H9 (cell line): Measurements from ENCODE around the gene TRPM5. TPM values are rescaled to one million over a fixed set of nuclear protein-coding genes. Genes with fewer than 3 reads are reported as not detected.

Experiments used
- DNase-seq: peaks from one replicate; pipeline ENCODE4 v3.0.0-alpha.2; 2017
- H2AFZ ChIP-seq: one replicate; pipeline ENCODE4 v1.6.1; 2013; ENCODE audit warnings: mild to moderate bottlenecking, low read length, control low read depth, moderate library complexity
- H2AK5ac ChIP-seq: 2 replicates; pipeline ENCODE4 v1.6.1; 2013; ENCODE audit warnings: low read length, control low read depth, mixed read lengths; ENCODE audit not compliant: insufficient read length
- H2BK120ac ChIP-seq: one replicate; pipeline ENCODE4 v1.6.1; 2013; ENCODE audit warnings: low read depth, mild to moderate bottlenecking, low read length, control low read depth, inconsistent platforms; ENCODE audit not compliant: poor library complexity, severe bottlenecking
- H2BK12ac ChIP-seq: 2 replicates; pipeline ENCODE4 v1.6.1; 2013; ENCODE audit warnings: low read length, control low read depth, mixed read lengths, low read depth; ENCODE audit not compliant: insufficient read length
- H2BK15ac ChIP-seq: 2 replicates; pipeline ENCODE4 v1.6.1; 2013; ENCODE audit warnings: low read depth, low read length, control low read depth
- H2BK20ac ChIP-seq: one replicate; pipeline ENCODE4 v1.6.1; 2013; ENCODE audit warnings: low read depth, mild to moderate bottlenecking, low read length, control low read depth, inconsistent platforms; ENCODE audit not compliant: poor library complexity, severe bottlenecking
- H2BK5ac ChIP-seq: 2 replicates; pipeline ENCODE4 v1.6.1; 2013; ENCODE audit warnings: low read length, control low read depth, mixed read lengths; ENCODE audit not compliant: insufficient read length
- H3K14ac ChIP-seq: 2 replicates; pipeline ENCODE4 v1.6.1; 2013; ENCODE audit warnings: low read length, control low read depth; ENCODE audit not compliant: insufficient read depth
- H3K18ac ChIP-seq: 2 replicates; pipeline ENCODE4 v1.6.1; 2013; ENCODE audit warnings: low read depth, mild to moderate bottlenecking, mixed read lengths, low read length, control low read depth; ENCODE audit not compliant: insufficient read length
- H3K23ac ChIP-seq: 2 replicates; pipeline ENCODE4 v1.6.1; 2013; ENCODE audit warnings: low read length, control low read depth, mixed read lengths, low read depth; ENCODE audit not compliant: insufficient read length
- H3K23me2 ChIP-seq: 2 replicates; pipeline ENCODE4 v1.6.1; 2013; ENCODE audit warnings: low read depth, mild to moderate bottlenecking, mixed read lengths, low read length, control low read depth; ENCODE audit not compliant: insufficient read length, poor library complexity, severe bottlenecking
- H3K27ac ChIP-seq: 2 replicates; pipeline ENCODE4 v1.5.1; 2013; ENCODE audit warnings: low read length, control low read depth, mixed read lengths, low read depth; ENCODE audit not compliant: insufficient read length
- H3K27me3 ChIP-seq: 2 replicates; pipeline ENCODE4 v1.6.1; 2013; ENCODE audit warnings: low read length, control low read depth, inconsistent platforms; ENCODE audit not compliant: insufficient read depth
- H3K4ac ChIP-seq: 2 replicates; pipeline ENCODE4 v1.6.1; 2013; ENCODE audit warnings: low read depth, mild to moderate bottlenecking, control low read depth, inconsistent platforms, low read length, moderate library complexity
- H3K4me1 ChIP-seq: 2 replicates; pipeline ENCODE4 v1.6.1; 2013; ENCODE audit warnings: low read length, control low read depth, inconsistent platforms; ENCODE audit not compliant: insufficient read depth
- H3K4me2 ChIP-seq: 2 replicates; pipeline ENCODE4 v1.6.1; 2013; ENCODE audit warnings: low read length, control low read depth, mixed read lengths; ENCODE audit not compliant: insufficient read length, insufficient read depth
- H3K56ac ChIP-seq: 2 replicates; pipeline ENCODE4 v1.6.1; 2013; ENCODE audit warnings: low read depth, mild to moderate bottlenecking, mixed read lengths, low read length, control low read depth; ENCODE audit not compliant: insufficient read length
- H3K79me1 ChIP-seq: 2 replicates; pipeline ENCODE4 v1.6.1; 2013; ENCODE audit warnings: low read depth, mild to moderate bottlenecking, moderate library complexity, low read length, control low read depth, inconsistent platforms; ENCODE audit not compliant: insufficient read depth, poor library complexity, severe bottlenecking
- H3K79me2 ChIP-seq: 2 replicates; pipeline ENCODE4 v1.6.1; 2013; ENCODE audit warnings: low read length, control low read depth, inconsistent platforms; ENCODE audit not compliant: insufficient read depth
- H3K9ac ChIP-seq: 2 replicates; pipeline ENCODE4 v1.6.1; 2013; ENCODE audit warnings: low read length, control low read depth, mixed read lengths; ENCODE audit not compliant: insufficient read length; ENCODE audit errors: extremely low read depth
- H3K9me3 ChIP-seq: one replicate; pipeline ENCODE4 v1.6.1; 2013; ENCODE audit warnings: low read depth, low read length, inconsistent platforms; ENCODE audit not compliant: control insufficient read depth
- H3T11ph ChIP-seq: one replicate; pipeline ENCODE4 v1.6.1; 2013; ENCODE audit warnings: mild to moderate bottlenecking, low read length, control low read depth, inconsistent platforms
- H4K20me1 ChIP-seq: one replicate; pipeline ENCODE4 v1.6.1; 2013; ENCODE audit not compliant: control insufficient read depth, insufficient read length, insufficient read depth
- H4K5ac ChIP-seq: 2 replicates; pipeline ENCODE4 v1.6.1; 2013; ENCODE audit warnings: low read depth, mild to moderate bottlenecking, mixed read lengths, low read length, control low read depth; ENCODE audit not compliant: insufficient read length
- H4K8ac ChIP-seq: replicated peaks from 2 replicates; pipeline ENCODE4 v1.6.1; 2013; ENCODE audit warnings: low read length, control low read depth, mixed read lengths, low read depth; ENCODE audit not compliant: insufficient read length
- H4K91ac ChIP-seq: 2 replicates; pipeline ENCODE4 v1.6.1; 2013; ENCODE audit warnings: low read depth, mild to moderate bottlenecking, moderate library complexity, mixed read lengths, low read length, control low read depth; ENCODE audit not compliant: insufficient read length
- H3K27ac Mint-ChIP-seq, 3 experiments: 2 replicates in 2 of 3; 3 replicates in 1 of 3; pipeline ENCODE4 v1.8.0; 2020 to 2021; ENCODE audit warnings: mixed read lengths in 3 of 3, mild to moderate bottlenecking in 1 of 3, moderate library complexity in 1 of 3
- H3K27me3 Mint-ChIP-seq: 2 replicates; pipeline ENCODE4 v1.8.0; 2021; ENCODE audit warnings: low read depth, mild to moderate bottlenecking, moderate library complexity, mixed read lengths
- H3K36me3 Mint-ChIP-seq, 3 experiments: 2 replicates in 2 of 3; 3 replicates in 1 of 3; pipeline ENCODE4 v1.8.0; 2020 to 2021; ENCODE audit warnings: low read depth in 3 of 3, mixed read lengths in 3 of 3; ENCODE audit not compliant: insufficient read depth in 1 of 3
- H3K4me1 Mint-ChIP-seq, 2 experiments: 2 replicates each; pipeline ENCODE4 v1.8.0; 2020; ENCODE audit warnings: mixed read lengths in 2 of 2
- H3K4me3 Mint-ChIP-seq, 2 experiments: 2 replicates in 1 of 2; 3 replicates in 1 of 2; pipeline ENCODE4 v1.8.0; 2020 to 2021; ENCODE audit warnings: mild to moderate bottlenecking in 2 of 2, mixed read lengths in 2 of 2, moderate library complexity in 1 of 2
- H3K9me3 Mint-ChIP-seq, 2 experiments: 2 replicates in 1 of 2; 3 replicates in 1 of 2; pipeline ENCODE4 v1.8.0; 2020; ENCODE audit warnings: mild to moderate bottlenecking in 2 of 2, mixed read lengths in 2 of 2, moderate library complexity in 1 of 2
- CTCF ChIP-seq: fragments of 200-600 bp; sonication (generic); conservative IDR thresholded peaks from 3 replicates; pipeline ENCODE4 v1.8.0; 2021; ENCODE audit warnings: antibody characterized with exemption, mild to moderate bottlenecking
- WGBS: extraction: QIAGEN DNeasy Blood & Tissue Kit; methylation state at CpG from one replicate; pipeline ENCODE4 v1.1.7; 2013; ENCODE audit warnings: missing lambda C conversion rate, low lambda C conversion rate, mixed read lengths; ENCODE audit not compliant: insufficient read length; ENCODE audit errors: extremely low coverage; 5-methylcytosine and 5-hydroxymethylcytosine counted together
- total RNA-seq: library from RNA; stranded (reverse); gene quantifications from 2 replicates; pipeline ENCODE4 v1.2.1, GENCODE V29; 2021

TRPM5 gene
- total RNA-seq, 1 experiment from 2014 or later = 0.09 TPM

GRCh38 chr11:2443406-2443805, 908 bp downstream of the TRPM5 start:
- Histone ChIP-seq H3K27me3 (peaks cover 24% of the 10 kb centered on the region; the same call in 1 of the 2 replicates), H2BK15ac (no peak overlapping the region), H3K9me3 (no peaks in the 10 kb centered on the region), H3K23ac (no peak overlapping the region), H3K18ac (no peak overlapping the region), H3K56ac (no peak overlapping the region), H4K91ac (no peak overlapping the region), H3K14ac (no peak overlapping the region), H4K8ac (no peak overlapping the region), H2BK12ac (no peak overlapping the region), H3K4ac (no peak overlapping the region), H3K4me2 (no peak overlapping the region), H2BK5ac (no peak overlapping the region), H3K79me1 (no peaks in the 10 kb centered on the region), H4K20me1 (no peaks in the 10 kb centered on the region), H2AFZ (no peak overlapping the region), H2AK5ac (no peak overlapping the region), H3T11ph (no peak overlapping the region), H4K5ac (no peak overlapping the region), H3K79me2 (no peaks in the 10 kb centered on the region), H2BK20ac (no peak overlapping the region), H3K9ac (no peak overlapping the region), H2BK120ac (no peak overlapping the region), H3K23me2 (peaks cover 4% of the 10 kb centered on the region), H3K27ac (no peak overlapping the region), H3K4me1 (no peaks in the 10 kb centered on the region)
- peaks cover 3 to 10% of the 10 kb centered on the region in 2 experiments; a peak in 3 of 5 replicates for H3K9me3 Mint-ChIP-seq
- H3K27ac Mint-ChIP-seq = no peak overlapping the region
- H3K4me3 Mint-ChIP-seq = peak overlapping the region in 1 of 2 experiments; percentile 30; a peak in 1 of 5 replicates
- no CpG with 5 or more reads among the region's 11 CpGs for WGBS
- H3K36me3 Mint-ChIP-seq = no peaks in the 10 kb centered on the region
- TF ChIP-seq CTCF = no peak
- H3K4me1 Mint-ChIP-seq = peaks cover 0 to 3% of the 10 kb centered on the region in 2 experiments; a peak in 2 of 4 replicates
- H3K27me3 Mint-ChIP-seq = peaks cover 88% of the 10 kb centered on the region
- DNase-seq = no peak
